ENCODE data around the gene ABI1.
"Not testable (repeated sequence)": the region's sequence is repeated elsewhere in the genome, so short reads cannot be mapped to it uniquely, and the experiment has no call there.

ABI1 gene

GRCh38 chr10:26804418-26805393 is 56.1 kb downstream of the ABI1 start:
- no peak for DNase-seq

GRCh38 chr10:26803849-26804248 is 56.9 kb downstream of the ABI1 start:
- DNase-seq, result no peak

GRCh38 chr10:26802527-26802926 is 58.2 kb downstream of the ABI1 start:
- no peak for DNase-seq

- DNase-seq, result no peak
These were observed 58.9 kb downstream of the ABI1 start for GRCh38 chr10:26801831-26802230.

- DNase-seq, result no peak
These were observed 59.5 kb downstream of the ABI1 start for GRCh38 chr10:26801274-26801673.

GRCh38 chr10:26800468-26800867 is 60.3 kb downstream of the ABI1 start:
- DNase-seq, result no peak

GRCh38 chr10:26799342-26799741 is 61.4 kb downstream of the ABI1 start:
- DNase-seq, result no peak

- DNase-seq, result no peak
These were observed 62.5 kb downstream of the ABI1 start for GRCh38 chr10:26798298-26798697.

- no peak for DNase-seq
These were observed 63.4 kb downstream of the ABI1 start for GRCh38 chr10:26797340-26797739.

- DNase-seq, result no peak
These were observed 67.8 kb downstream of the ABI1 start for GRCh38 chr10:26792758-26793495.

GRCh38 chr10:26790221-26790995 is 70.3 kb downstream of the ABI1 start:
- no peak for DNase-seq

GRCh38 chr10:26789779-26790178 is 71.0 kb downstream of the ABI1 start:
- DNase-seq, result not testable (repeated sequence)

GRCh38 chr10:26787362-26787761 is 73.4 kb downstream of the ABI1 start:
- DNase-seq, result no peak

- DNase-seq, result no peak
These were observed 79.0 kb downstream of the ABI1 start for GRCh38 chr10:26781797-26782196.

- no peak for DNase-seq
These were observed 79.8 kb downstream of the ABI1 start for GRCh38 chr10:26780793-26781601.

GRCh38 chr10:26780106-26780792 is 80.5 kb downstream of the ABI1 start:
- no peak for DNase-seq

GRCh38 chr10:26779176-26779860 is 81.4 kb downstream of the ABI1 start:
- DNase-seq, result no peak

- DNase-seq, result no peak
These were observed 83.1 kb downstream of the ABI1 start for GRCh38 chr10:26777686-26778085.

- no peak for DNase-seq
These were observed 84.5 kb downstream of the ABI1 start for GRCh38 chr10:26776258-26776657.

GRCh38 chr10:26773633-26774032 is 87.1 kb downstream of the ABI1 start:
- no peak for DNase-seq

GRCh38 chr10:26770069-26770468 is 90.7 kb downstream of the ABI1 start:
- no peak for DNase-seq
